Measurements from ENCODE around the gene ISOC2.

DNA sequence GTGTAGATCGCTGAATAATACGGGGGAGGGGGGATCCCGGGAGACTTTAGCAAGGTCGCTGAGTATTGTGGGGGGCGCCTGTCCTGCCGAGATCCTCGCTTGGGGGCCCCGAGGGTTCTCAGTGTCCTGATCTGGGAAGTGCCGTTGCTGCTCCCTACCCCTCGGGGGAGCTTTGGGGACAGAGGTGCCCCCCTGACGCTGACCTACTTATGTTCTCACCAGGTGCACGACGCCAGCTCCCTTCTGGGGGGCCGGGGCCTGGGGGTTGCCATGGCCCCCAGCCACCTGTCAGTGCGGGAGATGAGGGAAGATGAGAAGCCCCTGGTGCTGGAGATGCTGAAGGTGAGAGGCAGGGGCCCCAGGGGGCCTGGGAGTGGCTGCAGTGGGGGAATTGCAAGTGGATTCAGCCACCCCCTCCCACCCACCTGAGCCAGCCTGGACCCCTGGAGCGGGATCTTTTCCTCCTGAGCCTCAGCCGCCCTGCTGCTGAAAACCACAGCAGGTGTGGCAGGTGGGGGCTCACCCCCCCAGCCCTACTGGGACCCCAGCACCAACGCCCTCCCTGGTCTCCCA, 24.1 kb upstream of the ISOC2 start:
- TF ChIP-seq EZH2 (IDR thresholded peaks at IDR 0.05; ENCODE audit: borderline replicate concordance) (no peak), CTCF (IDR thresholded peaks at IDR 0.05; ENCODE audit: poor library complexity) (no peak)

All from hepatocyte (in vitro differentiated cells).